ENCODE results near the gene METTL25.

The METTL25 gene

DNA sequence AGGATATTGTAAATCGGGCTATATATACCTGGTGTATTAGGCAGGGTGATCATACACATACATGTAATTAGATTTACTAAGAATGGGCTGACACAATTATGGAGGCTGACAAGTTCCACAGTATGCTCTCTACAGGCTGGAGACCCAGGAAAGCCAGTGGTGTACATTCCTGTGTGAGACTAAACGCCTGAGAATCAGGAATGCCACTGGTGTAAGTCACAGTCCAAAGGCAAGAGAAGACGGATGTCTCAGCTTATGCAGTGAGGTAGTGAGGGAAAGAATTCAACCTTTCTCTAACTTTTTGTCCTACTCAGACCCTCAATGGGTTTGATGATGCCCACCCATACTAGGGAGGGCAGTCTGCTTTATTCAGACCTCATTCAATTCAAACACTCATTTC is 57.1 kb downstream of the METTL25 start:
- H3K4me3 ChIP-seq (ENCODE audit: low read length), result no peak overlapping the region
- DNase-seq (ENCODE audit: low read depth), result peak; percentile 6
- TF ChIP-seq, protein P1, sequence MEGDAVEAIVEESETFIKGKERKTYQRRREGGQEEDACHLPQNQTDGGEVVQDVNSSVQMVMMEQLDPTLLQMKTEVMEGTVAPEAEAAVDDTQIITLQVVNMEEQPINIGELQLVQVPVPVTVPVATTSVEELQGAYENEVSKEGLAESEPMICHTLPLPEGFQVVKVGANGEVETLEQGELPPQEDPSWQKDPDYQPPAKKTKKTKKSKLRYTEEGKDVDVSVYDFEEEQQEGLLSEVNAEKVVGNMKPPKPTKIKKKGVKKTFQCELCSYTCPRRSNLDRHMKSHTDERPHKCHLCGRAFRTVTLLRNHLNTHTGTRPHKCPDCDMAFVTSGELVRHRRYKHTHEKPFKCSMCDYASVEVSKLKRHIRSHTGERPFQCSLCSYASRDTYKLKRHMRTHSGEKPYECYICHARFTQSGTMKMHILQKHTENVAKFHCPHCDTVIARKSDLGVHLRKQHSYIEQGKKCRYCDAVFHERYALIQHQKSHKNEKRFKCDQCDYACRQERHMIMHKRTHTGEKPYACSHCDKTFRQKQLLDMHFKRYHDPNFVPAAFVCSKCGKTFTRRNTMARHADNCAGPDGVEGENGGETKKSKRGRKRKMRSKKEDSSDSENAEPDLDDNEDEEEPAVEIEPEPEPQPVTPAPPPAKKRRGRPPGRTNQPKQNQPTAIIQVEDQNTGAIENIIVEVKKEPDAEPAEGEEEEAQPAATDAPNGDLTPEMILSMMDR (conservative IDR thresholded peaks at IDR 0.05; ENCODE audit: low read depth, low read length), result no peak

DNA sequence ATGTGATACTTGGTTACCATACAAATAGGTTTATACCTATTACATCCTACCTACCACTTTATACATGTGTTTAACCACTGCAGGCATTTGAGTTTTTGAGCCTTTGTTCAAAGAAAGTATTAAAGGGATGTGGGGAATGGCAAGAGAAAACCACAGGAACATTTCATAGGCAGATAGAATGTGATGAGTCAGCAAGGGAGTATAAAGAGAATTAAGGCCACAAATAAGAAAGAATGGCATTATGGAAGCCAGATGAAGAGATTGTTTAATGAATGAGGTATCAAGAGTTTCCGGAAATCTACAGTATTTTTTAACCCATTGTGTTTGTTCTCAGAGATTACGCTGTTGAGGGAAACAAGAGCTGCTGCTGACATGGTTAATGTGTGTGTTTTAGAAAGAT is 66.9 kb downstream of the METTL25 start:
- peak; percentile 19 for DNase-seq (ENCODE audit: low read depth)
- TF ChIP-seq, protein P1 (conservative IDR thresholded peaks at IDR 0.05; ENCODE audit: low read depth, low read length), result no peak

DNA sequence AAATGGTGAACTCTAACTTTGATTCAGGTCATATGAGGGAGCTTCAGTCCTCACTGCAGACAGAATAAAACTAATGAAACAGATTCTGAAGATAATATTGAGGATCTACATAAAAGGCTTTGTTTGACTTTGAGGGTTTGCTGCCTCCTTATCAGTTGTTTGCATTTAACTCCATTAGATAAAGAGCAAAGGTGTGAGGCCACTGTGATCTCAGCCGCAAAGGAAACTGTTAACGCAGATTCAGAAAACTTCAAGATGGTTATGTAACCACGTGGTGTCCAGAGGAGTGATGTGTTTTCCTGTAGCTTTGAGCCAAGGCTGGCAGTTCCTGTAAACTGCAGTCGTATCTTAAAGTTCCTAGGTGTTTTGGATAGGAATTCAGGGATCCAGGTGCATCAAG is 67.8 kb downstream of the METTL25 start:
- H3K4me3 ChIP-seq (ENCODE audit: low read length), result no peak overlapping the region
- no peak for DNase-seq (ENCODE audit: low read depth)
- TF ChIP-seq, protein P1 (conservative IDR thresholded peaks at IDR 0.05; ENCODE audit: low read depth, low read length), result no peak

More for the DNA sequence above, 66.9 kb downstream of the METTL25 start:
- H3K4me3 ChIP-seq (ENCODE audit: low read length), result no peak overlapping the region

DNA sequence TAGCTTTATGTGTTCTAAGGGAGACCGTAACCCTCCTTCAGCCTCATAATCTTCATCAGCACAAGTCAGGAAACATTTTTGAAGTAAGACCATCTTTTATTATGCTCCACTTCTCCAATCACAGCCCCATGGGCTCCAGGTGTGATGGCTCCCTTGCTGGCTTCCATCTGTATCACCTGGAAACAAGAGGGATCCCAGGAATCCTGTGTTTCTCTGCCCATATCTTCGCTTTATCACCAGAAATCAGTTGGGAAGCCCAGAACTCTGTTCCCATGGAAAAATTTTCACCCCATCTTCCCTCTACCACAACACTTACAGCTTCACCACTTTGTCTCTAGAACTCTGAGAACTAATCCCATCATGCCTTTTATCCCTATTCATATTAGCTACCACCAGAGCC is 68.3 kb downstream of the METTL25 start:
- DNase-seq (ENCODE audit: low read depth), result no peak
- H3K4me3 ChIP-seq (ENCODE audit: low read length), result no peak overlapping the region
- TF ChIP-seq, protein P1 (conservative IDR thresholded peaks at IDR 0.05; ENCODE audit: low read depth, low read length), result no peak

DNA sequence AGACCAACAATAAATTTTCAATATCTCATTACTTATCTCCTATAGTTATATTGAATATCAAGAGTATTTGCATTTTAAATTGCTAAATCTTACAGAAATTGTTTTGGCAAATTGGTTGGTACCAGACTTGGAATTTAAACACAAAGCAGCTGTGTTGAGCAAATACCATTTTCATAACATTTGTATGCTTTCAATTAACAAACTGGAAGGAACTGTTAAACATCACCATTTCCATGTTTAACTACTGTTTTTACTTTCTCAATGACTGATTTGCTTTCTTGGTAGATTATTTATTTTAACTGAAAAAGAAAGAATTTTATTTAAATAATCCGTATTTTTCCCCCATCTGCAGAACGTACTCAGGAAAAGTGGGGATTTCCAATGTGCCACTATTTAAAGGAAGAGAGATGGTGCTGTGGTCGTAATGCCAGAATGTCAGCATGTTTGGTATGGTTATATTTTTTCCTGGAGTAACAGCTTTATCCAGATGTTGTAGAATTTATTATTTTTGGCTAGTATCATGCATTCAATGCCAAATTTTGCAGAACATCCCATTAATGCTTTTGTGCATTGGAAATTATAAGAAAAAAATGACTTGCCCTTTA is 72.3 kb downstream of the METTL25 start:
- TF ChIP-seq, protein P1 (conservative IDR thresholded peaks at IDR 0.05; ENCODE audit: low read depth, low read length), result no peak
- H3K4me3 ChIP-seq (ENCODE audit: low read length), result no peak overlapping the region
- DNase-seq (ENCODE audit: low read depth), result no peak

DNA sequence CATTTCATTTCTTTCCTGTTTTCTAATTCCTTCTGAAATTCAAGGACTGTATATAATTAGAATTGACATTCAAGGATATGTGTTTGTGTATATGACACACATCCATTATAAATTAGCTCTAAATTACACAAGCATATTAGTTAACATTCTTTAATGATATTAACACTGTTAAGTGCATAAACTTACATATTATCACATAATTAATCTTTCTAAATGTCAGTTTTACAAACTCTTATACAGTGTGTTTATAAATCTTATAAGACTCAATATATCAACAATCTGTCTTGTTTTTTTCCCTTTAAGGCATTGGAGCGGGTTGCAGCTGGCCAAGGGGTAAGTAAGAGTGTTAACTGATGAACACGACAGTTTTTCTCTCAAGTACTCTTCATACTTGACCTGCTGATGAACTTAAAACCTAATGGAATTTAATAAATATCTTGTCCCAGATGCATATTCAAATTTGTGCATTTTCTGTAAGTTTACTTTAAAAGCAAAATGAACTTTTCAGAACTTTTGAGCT is 76.1 kb downstream of the METTL25 start:
- no peak overlapping the region for H3K4me3 ChIP-seq (ENCODE audit: low read length)
- no peak for DNase-seq (ENCODE audit: low read depth)
- TF ChIP-seq, protein P1 (conservative IDR thresholded peaks at IDR 0.05; ENCODE audit: low read depth, low read length), result no peak

DNA sequence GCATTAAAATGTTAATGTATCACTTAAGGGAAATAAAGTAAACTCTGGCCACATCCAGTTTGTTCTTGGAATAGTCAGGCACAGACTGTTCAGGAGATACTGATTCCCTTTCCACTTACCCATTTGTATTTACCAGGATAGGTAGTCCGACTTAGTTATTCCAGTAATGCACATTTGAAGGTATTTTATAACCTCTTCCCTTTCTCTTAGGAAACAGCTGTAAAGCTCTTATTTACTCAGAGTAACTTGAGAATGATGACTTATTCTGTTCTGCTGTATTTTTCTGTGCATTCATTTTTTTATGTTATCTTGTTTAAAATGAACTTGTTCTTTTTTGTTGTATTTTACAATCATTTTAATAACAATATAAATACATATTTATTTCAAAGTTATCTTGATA is 78.0 kb downstream of the METTL25 start:
- TF ChIP-seq, protein P1 (conservative IDR thresholded peaks at IDR 0.05; ENCODE audit: low read depth, low read length), result no peak
- no peak for DNase-seq (ENCODE audit: low read depth)
- no peak overlapping the region for H3K4me3 ChIP-seq (ENCODE audit: low read length)

Measured in retinal pigment epithelial cell (primary cell).